SK-N-MC (cell line): ENCODE measurements around the gene CDC42BPG.
"Not testable (repeated sequence)": the region's sequence is repeated elsewhere in the genome, so short reads cannot be mapped to it uniquely, and the experiment has no call there.

Source experiments
- DNase-seq: peaks from one replicate; pipeline ENCODE4 v3.0.0-alpha.2; 2011; ENCODE audit warnings: low read depth, low spot score
- H3K27ac ChIP-seq: fragments of 200-600 bp; sonication (generic); 2 replicates; pipeline ENCODE4 v1.5.1; 2016; ENCODE audit warnings: mixed run types
- H3K36me3 ChIP-seq: fragments of 200-600 bp; sonication (generic); 2 replicates; pipeline ENCODE4 v1.6.1; 2017; ENCODE audit warnings: antibody characterized with exemption, low read length, mixed read lengths; ENCODE audit not compliant: insufficient read depth
- H3K4me3 ChIP-seq: fragments of 200-600 bp; sonication (generic); 2 replicates; pipeline ENCODE4 v1.5.1; 2016
- H3K9ac ChIP-seq: fragments of 200-600 bp; sonication (generic); 2 replicates; pipeline ENCODE4 v1.8.0; 2017; ENCODE audit warnings: mixed run types, mixed read lengths; ENCODE audit not compliant: insufficient read length
- H3K9me3 ChIP-seq: fragments of 200-600 bp; sonication (generic); 2 replicates; pipeline ENCODE4 v1.6.1; 2017; ENCODE audit warnings: low read depth, mild to moderate bottlenecking, antibody characterized with exemption, low read length, moderate library complexity, mixed read lengths
- EZH2 ChIP-seq: fragments of 200-600 bp; sonication (generic); IDR thresholded peaks from one replicate; pipeline ENCODE4 v1.6.1; 2017; ENCODE audit warnings: antibody characterized with exemption
- FOXP2 ChIP-seq: optimal IDR thresholded peaks from 2 replicates; pipeline ENCODE3; 2011; ENCODE audit warnings: mild to moderate bottlenecking, moderate library complexity; ENCODE audit not compliant: insufficient read depth; ENCODE audit errors: extremely low read length, control extremely low read depth
- POLR2AphosphoS5 ChIP-seq: IDR thresholded peaks from 2 replicates; pipeline ENCODE4 v1.6.1; 2012; ENCODE audit warnings: mild to moderate bottlenecking, low read depth, low read length, borderline replicate concordance

CDC42BPG gene

DNA sequence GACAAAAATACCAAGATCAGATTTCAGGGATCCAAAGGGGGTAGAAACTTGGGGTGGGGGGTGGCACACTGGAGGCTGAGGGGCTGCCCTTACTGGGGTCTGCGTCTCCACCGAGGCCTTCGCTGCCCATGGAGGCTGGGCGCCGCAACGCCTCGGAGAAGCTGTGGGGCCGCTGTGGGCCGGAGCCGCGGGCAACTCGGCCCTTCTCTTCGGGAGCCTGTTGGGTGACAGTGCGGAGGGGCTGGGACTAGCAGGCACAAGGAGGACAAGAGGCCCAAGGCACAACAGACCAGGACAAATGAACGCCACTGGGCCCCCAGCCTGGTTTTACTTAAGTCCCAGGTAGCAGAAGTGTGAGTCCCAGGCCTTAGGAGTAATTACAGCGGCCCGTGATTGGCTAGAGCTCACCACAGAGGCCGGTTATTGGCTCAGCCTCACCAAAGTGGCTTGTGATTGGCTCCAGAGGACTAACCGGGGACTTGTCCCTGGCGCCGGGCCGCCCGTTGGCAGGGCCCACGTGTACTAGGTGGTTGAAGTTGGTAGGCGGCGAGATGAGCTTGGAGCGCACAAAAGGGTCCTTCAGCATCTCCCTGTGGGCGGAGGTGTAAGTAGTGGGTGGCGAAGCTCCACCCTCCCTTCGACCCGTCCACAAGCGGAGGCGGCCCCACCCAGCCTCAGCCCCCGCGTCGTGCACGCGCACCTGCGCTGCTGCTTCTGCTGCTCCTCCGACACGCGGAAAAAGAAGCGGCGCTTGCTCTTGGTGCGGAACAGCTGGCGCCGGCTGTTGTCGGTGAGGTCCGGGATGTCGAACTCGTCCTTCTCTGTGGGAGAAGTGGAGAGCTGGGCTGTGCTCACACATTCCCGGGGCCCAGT is 17.6 kb downstream of the CDC42BPG start:
- H3K27ac ChIP-seq, result no peak overlapping the region
- no peak for TF ChIP-seq EZH2
- no peak for TF ChIP-seq FOXP2
- no peak for TF ChIP-seq POLR2AphosphoS5
- H3K9me3 ChIP-seq, result no peaks in the 10 kb centered on the region
- H3K36me3 ChIP-seq, result no peaks in the 10 kb centered on the region
- H3K4me3 ChIP-seq, result no peak overlapping the region
- DNase-seq, result no peak
- H3K9ac ChIP-seq, result no peak overlapping the region

DNA sequence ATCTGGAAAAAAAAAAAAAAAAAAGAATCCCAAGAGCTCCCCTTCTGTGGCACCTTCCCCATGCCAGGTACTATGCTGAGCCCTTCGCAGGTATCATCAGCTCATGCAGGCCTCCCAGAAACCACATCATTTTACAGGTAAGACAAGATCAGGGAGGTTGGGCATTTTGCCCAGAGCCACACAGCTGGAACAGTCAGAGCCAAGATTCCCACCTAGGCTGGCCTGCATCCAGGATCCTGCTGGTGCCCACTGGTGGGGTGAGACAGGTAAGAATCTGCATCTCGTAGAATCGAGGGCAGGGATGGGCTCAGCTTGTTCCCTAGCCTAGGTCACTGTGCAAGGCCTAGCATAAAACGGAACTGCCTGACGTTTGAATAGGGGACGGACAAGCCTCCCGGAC is 18.4 kb downstream of the CDC42BPG start:
- Histone ChIP-seq H3K36me3 (no peaks in the 10 kb centered on the region), H3K9ac (no peak overlapping the region), H3K9me3 (no peaks in the 10 kb centered on the region), H3K27ac (no peak overlapping the region), H3K4me3 (no peak overlapping the region)
- DNase-seq, result no peak
- no peak for TF ChIP-seq EZH2
- TF ChIP-seq POLR2AphosphoS5, result no peak
- no peak for TF ChIP-seq FOXP2

DNA sequence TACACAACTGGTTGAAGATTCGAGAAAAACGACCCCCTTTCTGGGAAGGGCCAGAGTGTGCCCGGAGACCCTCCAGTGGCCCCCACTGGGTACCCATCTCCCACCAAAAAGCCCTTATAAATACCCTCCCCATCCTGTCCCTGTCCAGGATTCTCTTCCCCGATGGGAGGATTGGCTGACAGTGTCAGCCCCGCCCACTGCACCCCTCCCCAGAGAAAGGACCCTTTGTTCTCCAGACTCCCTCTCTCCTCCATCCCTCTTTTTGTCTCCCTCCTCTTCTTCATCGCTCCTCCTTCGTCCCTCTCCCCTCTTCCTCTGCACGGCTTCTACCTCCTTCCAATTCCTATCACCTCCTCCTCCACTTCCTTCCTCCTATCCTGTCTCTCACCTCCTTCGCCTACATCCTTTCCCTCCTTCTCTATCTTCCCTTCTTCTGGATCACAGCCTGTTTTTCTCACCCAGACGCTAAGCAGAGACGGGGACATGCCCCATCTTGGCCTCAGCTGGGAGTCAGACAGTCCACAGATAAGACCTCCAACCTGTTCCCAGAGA is 20.8 kb downstream of the CDC42BPG start:
- Histone ChIP-seq H3K27ac (no peak overlapping the region), H3K36me3 (no peaks in the 10 kb centered on the region), H3K9me3 (no peaks in the 10 kb centered on the region), H3K4me3 (no peak overlapping the region), H3K9ac (no peak overlapping the region)
- no peak for DNase-seq
- no peak for TF ChIP-seq FOXP2
- TF ChIP-seq EZH2, result no peak
- TF ChIP-seq POLR2AphosphoS5, result no peak

DNA sequence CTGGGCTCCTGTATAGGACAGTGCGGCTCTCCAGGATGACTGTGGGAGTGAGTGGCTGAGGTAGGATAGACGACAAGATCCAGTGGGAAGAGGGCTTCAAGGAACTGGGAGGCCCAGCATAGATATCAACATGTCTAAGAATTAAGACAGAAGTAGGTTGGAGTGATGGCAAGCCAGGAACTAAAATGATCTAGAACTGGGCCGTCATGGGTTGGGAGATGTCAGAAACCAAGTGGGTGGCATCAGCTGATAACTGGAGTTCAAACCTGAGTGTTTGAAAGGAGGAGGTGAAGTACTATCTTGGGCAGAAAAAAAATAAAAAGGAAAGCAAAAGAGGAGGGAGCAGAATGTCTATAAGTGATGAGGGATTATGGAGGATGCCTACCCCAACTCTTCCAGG is 27.0 kb downstream of the CDC42BPG start:
- TF ChIP-seq EZH2, result no peak
- TF ChIP-seq FOXP2, result no peak
- TF ChIP-seq POLR2AphosphoS5, result no peak
- Histone ChIP-seq H3K4me3 (no peak overlapping the region), H3K36me3 (no peaks in the 10 kb centered on the region), H3K27ac (no peak overlapping the region), H3K9ac (no peak overlapping the region), H3K9me3 (no peaks in the 10 kb centered on the region)
- no peak for DNase-seq

DNA sequence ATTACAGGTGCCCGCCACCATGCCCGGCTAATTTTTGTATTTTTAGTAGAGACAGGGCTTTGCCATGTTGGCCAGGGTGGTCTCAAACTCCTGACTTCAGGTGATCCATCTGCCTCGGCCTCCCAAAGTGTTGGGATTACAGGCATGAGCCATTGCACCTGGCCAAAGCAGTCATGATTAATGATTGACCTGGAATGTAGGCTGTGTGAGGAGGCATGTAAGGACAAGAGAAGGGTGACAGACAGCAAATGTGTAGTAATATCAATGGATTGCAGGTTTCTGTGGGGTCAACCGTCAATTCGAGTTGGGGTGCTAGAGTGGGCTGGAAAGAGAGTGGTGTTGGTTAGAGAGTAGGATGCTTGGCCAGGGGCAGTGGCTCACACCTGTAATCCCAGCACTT is 29.0 kb downstream of the CDC42BPG start:
- not testable (repeated sequence) for DNase-seq, H3K9ac ChIP-seq, H3K27ac ChIP-seq, H3K36me3 ChIP-seq, H3K9me3 ChIP-seq, H3K4me3 ChIP-seq

DNA sequence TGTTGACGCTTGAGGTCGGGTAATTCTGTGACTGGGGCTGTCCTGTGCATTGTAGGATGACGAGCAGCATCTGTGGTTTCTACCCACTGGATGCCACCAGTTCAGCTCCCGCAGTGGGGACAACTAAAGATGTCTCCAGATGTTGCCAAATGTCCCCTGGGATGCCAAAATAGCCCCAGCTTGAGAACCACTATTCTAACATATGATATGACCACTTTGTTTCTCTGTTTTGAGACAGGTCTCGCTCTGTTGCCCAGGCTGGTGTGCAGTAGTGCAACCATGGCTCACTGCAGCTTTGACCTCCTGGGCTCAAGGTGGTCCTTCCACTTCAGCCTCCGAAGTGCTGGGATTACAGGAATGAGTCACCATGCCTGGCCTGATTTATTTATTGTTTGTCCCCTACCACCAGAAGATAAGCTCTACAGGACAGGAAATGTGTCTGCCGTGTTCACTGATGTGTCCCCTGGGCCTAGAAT is 29.7 kb downstream of the CDC42BPG start:
- TF ChIP-seq EZH2, result no peak
- no peak for TF ChIP-seq POLR2AphosphoS5
- no peak for TF ChIP-seq FOXP2
- no peak for DNase-seq
- Histone ChIP-seq H3K9me3 (no peaks in the 10 kb centered on the region), H3K9ac (no peak overlapping the region), H3K36me3 (no peaks in the 10 kb centered on the region), H3K4me3 (no peak overlapping the region), H3K27ac (no peak overlapping the region)

DNA sequence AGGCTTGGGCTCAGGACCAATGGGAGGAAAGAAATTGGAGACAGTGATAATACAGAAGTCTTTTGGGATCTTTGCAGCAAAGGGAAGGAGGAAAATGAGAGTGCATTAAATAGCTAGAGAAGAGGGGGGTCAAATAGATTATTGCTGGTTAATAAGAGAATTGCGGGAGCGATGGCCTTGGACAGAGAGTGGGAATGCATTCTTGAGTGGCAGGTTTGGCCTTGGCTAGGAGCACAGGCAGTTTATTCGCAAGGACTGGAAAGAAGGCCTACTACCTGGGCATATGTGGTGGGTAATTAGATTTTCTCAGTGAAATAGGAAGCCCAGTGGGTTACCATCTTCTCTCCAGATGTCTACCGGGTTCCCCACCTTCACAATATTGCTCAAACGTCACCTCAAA is 30.6 kb downstream of the CDC42BPG start:
- H3K9ac ChIP-seq, result no peak overlapping the region
- DNase-seq, result no peak
- TF ChIP-seq FOXP2 (no peak), POLR2AphosphoS5 (no peak), EZH2 (no peak)
- H3K36me3 ChIP-seq, result no peaks in the 10 kb centered on the region
- H3K27ac ChIP-seq, result no peak overlapping the region
- H3K4me3 ChIP-seq, result no peak overlapping the region
- no peaks in the 10 kb centered on the region for H3K9me3 ChIP-seq

DNA sequence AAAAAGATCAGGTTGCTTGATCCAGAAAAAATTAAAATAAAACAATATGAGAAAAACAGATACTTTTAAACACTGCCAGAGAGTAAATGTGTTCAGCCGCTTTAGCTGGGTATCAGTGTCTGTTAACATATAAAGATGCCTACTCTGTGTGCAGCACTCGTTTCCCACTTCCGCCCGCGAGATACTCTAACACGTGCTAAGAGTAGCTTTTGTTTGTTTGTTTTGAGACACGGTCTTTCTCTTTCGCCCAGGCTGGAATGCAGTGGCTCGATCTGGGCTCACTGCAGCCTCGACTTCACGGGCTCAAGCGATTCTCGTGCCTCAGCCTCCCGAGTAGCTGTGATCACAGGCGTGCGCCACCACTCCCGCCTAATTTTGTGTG is 33.6 kb downstream of the CDC42BPG start:
- Histone ChIP-seq H3K4me3 (peak overlapping the region; percentile 91), H3K27ac (peak overlapping the region; percentile 4; the same call in 1 of the 2 replicates), H3K9ac (peak overlapping the region; percentile 10), H3K9me3 (no peaks in the 10 kb centered on the region), H3K36me3 (peaks cover 5% of the 10 kb centered on the region; the same call in 1 of the 2 replicates)
- TF ChIP-seq EZH2 (no peak), POLR2AphosphoS5 (no peak), FOXP2 (no peak)
- DNase-seq, result no peak

DNA sequence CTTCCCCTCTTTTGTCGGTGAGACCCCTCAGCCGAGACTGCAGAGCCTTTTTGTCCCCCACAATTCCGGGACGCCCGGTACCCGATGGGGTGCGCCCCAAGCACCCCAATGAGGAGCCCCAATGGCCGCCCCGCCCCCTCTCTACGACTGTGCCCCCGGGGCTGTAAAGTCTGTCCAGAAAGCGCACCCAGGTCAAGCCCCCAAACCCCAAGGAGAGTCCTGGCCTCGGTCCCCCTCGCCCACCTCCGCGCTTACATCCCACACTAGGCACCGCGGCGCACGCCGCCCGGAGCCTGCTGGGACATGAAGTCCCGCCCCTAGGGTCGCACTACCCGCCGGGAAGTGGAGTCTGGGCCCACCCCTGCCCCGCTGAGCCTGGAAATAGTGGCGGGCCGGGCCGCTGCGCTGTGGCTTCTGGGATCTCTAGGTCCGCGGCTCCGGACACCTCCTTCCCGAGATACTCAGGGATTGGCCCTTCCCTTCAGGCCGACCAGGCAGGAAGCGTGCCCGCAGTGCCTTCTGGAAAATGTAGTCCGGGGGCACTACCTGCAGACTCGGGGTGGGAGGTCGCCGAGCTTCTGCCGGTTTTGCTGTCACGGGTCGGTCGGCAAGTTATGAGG is 34.1 kb downstream of the CDC42BPG start, which contains the start of gene MEN1:
Gene MEN1, minus strand, starts transcription at position 281 of the 620 bp plus-strand sequence. CDS start 442 bp downstream, outside the sequence.
- H3K9me3 ChIP-seq, result no peaks in the 10 kb centered on the region
- peak; percentile 48 for TF ChIP-seq FOXP2
- TF ChIP-seq POLR2AphosphoS5, result peak; percentile 93
- no peak for TF ChIP-seq EZH2
- peak; percentile 73 for DNase-seq
- peaks cover 5% of the 10 kb centered on the region; the same call in 1 of the 2 replicates for H3K36me3 ChIP-seq
- peak within 1 kb of the TSS; percentile 87 for H3K9ac ChIP-seq
- H3K4me3 ChIP-seq, result peak within 1 kb of the TSS; percentile 91
- H3K27ac ChIP-seq, result peak within 1 kb of the TSS; percentile 4; the same call in 1 of the 2 replicates
